SH-SY5Y (cell line): ENCODE data around the gene GREB1.

Experiments
- GATA2 ChIP-seq: IDR thresholded peaks from 2 replicates; pipeline ENCODE4 v1.6.1; 2011; ENCODE audit warnings: mild to moderate bottlenecking, low read depth, low read length
- GATA3 ChIP-seq: IDR thresholded peaks from 2 replicates; pipeline ENCODE4 v1.6.1; 2011; ENCODE audit warnings: low read depth, mild to moderate bottlenecking, low read length, moderate library complexity

The GREB1 gene

GRCh38 chr2:11663427-11663826, 129.6 kb downstream of the GREB1 start:
- TF ChIP-seq GATA3 = no peak
- no peak for TF ChIP-seq GATA2

- TF ChIP-seq GATA2 = no peak
- TF ChIP-seq GATA3 = no peak
Observed at GRCh38 chr2:11665028-11665427, 131.2 kb downstream of the GREB1 start.

- TF ChIP-seq GATA2 (no peak), GATA3 (no peak)
Observed at GRCh38 chr2:11665510-11666362, 131.9 kb downstream of the GREB1 start.

GRCh38 chr2:11667194-11667593, 133.3 kb downstream of the GREB1 start:
- no peak for TF ChIP-seq GATA2
- no peak for TF ChIP-seq GATA3

- TF ChIP-seq GATA2 (no peak), GATA3 (no peak)
Observed at GRCh38 chr2:11667866-11668637, 134.2 kb downstream of the GREB1 start.

GRCh38 chr2:11669454-11670291, 135.8 kb downstream of the GREB1 start, which contains the start of gene NTSR2:
NTSR2 (minus strand) TSS chr2:11670195; CDS start chr2:11670129, 66 bp downstream.
- no peak for TF ChIP-seq GATA2
- no peak for TF ChIP-seq GATA3

- TF ChIP-seq GATA2 (no peak), GATA3 (no peak)
Observed at GRCh38 chr2:11672407-11672806, 138.6 kb downstream of the GREB1 start.

- no peak for TF ChIP-seq GATA2
- TF ChIP-seq GATA3 = no peak
Observed at GRCh38 chr2:11674983-11675382, 141.1 kb downstream of the GREB1 start.

GRCh38 chr2:11675423-11676112, 141.7 kb downstream of the GREB1 start:
- TF ChIP-seq GATA3 (no peak), GATA2 (no peak)

- TF ChIP-seq GATA3 (no peak), GATA2 (no peak)
Observed at GRCh38 chr2:11676640-11677039, 142.8 kb downstream of the GREB1 start.

GRCh38 chr2:11677136-11678055, 143.6 kb downstream of the GREB1 start:
- TF ChIP-seq GATA2 = no peak
- no peak for TF ChIP-seq GATA3

- TF ChIP-seq GATA3 (no peak), GATA2 (no peak)
Observed at GRCh38 chr2:11678306-11678960, 144.6 kb downstream of the GREB1 start.
